Mesothelial cell of epicardium (in vitro differentiated cells): ENCODE data around the gene GIMAP5. TPM values are rescaled to one million over a fixed set of nuclear protein-coding genes. Genes with fewer than 3 reads are reported as not detected.

ENCODE experiments used
- DNase-seq, 2 experiments: peaks; one replicate each; pipeline ENCODE4 v3.0.0; 2021; ENCODE audit warnings: low spot score in 2 of 2; ENCODE audit not compliant: unreplicated experiment in 2 of 2
- H3K27ac Mint-ChIP-seq: 2 replicates; pipeline ENCODE4 v1.8.0; 2021; ENCODE audit warnings: mixed read lengths
- H3K27me3 Mint-ChIP-seq: 2 replicates; pipeline ENCODE4 v1.8.0; 2021; ENCODE audit warnings: low read depth, mixed read lengths
- H3K36me3 Mint-ChIP-seq: 2 replicates; pipeline ENCODE4 v1.8.0; 2021; ENCODE audit warnings: mixed read lengths
- H3K4me1 Mint-ChIP-seq: 2 replicates; pipeline ENCODE4 v1.8.0; 2021; ENCODE audit warnings: mixed read lengths
- H3K4me3 Mint-ChIP-seq: 2 replicates; pipeline ENCODE4 v1.8.0; 2021; ENCODE audit warnings: mild to moderate bottlenecking, moderate library complexity, mixed read lengths
- H3K9me3 Mint-ChIP-seq: 2 replicates; pipeline ENCODE4 v1.8.0; 2021; ENCODE audit warnings: mixed read lengths
- total RNA-seq: library from RNA; stranded (reverse); gene quantifications from 3 replicates; pipeline ENCODE4 v1.2.1, GENCODE V29; 2021
- TF ChIP-seq, protein P1 (sequence below): fragments of 200-600 bp; sonication (generic); IDR thresholded peaks from one replicate; pipeline ENCODE4 v1.5.0; 2021; ENCODE audit warnings: antibody characterized with exemption; ENCODE audit not compliant: unreplicated experiment

GIMAP5 gene
- total RNA-seq, 1 donor from 2014 or later, result not detected

DNA sequence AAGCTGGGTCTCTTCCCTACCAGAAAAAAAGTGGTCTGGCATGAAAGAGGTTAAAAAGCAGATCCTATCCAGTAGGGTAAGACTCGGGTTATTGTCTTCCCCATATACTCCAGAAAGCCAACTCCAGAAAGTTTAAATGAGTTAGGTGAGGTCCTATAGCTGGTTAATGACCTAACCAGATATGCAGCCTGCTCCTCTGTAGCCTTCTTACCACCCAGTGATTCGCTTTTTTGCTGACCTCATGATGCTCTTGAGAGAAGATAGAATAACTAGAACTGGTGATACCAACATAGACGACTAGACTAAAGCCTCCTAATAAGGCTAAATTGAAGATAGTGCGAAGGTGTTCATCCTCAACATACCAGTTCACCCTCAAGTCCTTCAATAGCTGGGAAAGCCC, 21.5 kb upstream of the GIMAP5 start:
- peaks cover 19% of the 10 kb centered on the region for H3K9me3 Mint-ChIP-seq
- DNase-seq, result no peak
- H3K36me3 Mint-ChIP-seq, result no peaks in the 10 kb centered on the region
- no peak overlapping the region for H3K27ac Mint-ChIP-seq
- H3K4me1 Mint-ChIP-seq, result no peaks in the 10 kb centered on the region
- H3K4me3 Mint-ChIP-seq, result no peak overlapping the region
- TF ChIP-seq, protein P1, sequence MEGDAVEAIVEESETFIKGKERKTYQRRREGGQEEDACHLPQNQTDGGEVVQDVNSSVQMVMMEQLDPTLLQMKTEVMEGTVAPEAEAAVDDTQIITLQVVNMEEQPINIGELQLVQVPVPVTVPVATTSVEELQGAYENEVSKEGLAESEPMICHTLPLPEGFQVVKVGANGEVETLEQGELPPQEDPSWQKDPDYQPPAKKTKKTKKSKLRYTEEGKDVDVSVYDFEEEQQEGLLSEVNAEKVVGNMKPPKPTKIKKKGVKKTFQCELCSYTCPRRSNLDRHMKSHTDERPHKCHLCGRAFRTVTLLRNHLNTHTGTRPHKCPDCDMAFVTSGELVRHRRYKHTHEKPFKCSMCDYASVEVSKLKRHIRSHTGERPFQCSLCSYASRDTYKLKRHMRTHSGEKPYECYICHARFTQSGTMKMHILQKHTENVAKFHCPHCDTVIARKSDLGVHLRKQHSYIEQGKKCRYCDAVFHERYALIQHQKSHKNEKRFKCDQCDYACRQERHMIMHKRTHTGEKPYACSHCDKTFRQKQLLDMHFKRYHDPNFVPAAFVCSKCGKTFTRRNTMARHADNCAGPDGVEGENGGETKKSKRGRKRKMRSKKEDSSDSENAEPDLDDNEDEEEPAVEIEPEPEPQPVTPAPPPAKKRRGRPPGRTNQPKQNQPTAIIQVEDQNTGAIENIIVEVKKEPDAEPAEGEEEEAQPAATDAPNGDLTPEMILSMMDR, result no peak
- H3K27me3 Mint-ChIP-seq, result peaks cover 10% of the 10 kb centered on the region

DNA sequence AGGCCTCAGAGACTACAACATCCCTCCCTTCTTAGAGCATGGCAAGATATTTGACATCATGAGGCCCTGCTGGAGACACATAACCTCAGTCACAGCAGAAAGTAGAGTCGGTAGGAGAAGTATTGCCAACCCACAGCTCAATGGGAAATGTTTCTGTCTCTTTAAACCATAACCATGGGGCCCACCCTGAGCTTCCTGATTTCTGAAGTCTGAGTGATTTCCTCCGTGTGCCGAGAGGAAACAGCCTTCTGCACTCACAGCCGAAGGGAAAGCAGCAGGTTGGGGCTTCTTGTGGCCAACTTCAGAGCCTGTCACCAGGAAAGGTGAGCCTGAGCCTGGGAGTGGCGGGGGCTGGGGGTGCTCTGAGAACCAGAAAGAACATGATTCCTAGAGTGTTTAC, 20.9 kb upstream of the GIMAP5 start, which contains the start of gene GIMAP1:
Gene GIMAP1, plus strand, starts transcription at position 246 of the 400 bp plus-strand sequence. CDS start 2,435 bp downstream, outside the sequence.
- TF ChIP-seq, protein P1, result no peak
- Mint-ChIP-seq H3K27me3 (peaks cover 10% of the 10 kb centered on the region), H3K4me1 (no peaks in the 10 kb centered on the region), H3K4me3 (no peak within 1 kb of the TSS), H3K9me3 (peaks cover 19% of the 10 kb centered on the region), H3K36me3 (no peaks in the 10 kb centered on the region), H3K27ac (no peak within 1 kb of the TSS)
- no peak for DNase-seq

DNA sequence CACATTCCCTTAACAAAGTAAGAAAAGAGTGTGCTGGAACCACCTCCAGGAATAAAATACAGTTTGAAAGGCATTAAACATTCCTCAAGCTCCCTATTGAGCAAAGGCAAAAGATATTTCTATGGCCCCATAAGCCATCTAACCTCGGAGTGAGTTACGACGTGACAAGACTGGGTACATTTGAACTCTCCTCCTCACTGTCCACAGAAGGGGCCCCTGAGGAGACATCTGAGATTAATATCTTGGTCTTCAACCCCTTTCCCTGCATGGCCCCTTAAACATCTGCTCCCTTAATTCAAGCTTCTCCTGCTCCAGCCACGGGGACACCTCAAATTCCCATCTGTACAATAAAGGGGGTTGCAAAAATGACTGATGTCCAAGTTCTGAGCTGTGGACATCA, 20.3 kb upstream of the GIMAP5 start:
- no peak for DNase-seq
- Mint-ChIP-seq H3K27me3 (peaks cover 10% of the 10 kb centered on the region), H3K27ac (no peak overlapping the region), H3K4me1 (no peaks in the 10 kb centered on the region), H3K9me3 (peaks cover 19% of the 10 kb centered on the region), H3K4me3 (no peak overlapping the region), H3K36me3 (no peaks in the 10 kb centered on the region)
- TF ChIP-seq, protein P1, result no peak

DNA sequence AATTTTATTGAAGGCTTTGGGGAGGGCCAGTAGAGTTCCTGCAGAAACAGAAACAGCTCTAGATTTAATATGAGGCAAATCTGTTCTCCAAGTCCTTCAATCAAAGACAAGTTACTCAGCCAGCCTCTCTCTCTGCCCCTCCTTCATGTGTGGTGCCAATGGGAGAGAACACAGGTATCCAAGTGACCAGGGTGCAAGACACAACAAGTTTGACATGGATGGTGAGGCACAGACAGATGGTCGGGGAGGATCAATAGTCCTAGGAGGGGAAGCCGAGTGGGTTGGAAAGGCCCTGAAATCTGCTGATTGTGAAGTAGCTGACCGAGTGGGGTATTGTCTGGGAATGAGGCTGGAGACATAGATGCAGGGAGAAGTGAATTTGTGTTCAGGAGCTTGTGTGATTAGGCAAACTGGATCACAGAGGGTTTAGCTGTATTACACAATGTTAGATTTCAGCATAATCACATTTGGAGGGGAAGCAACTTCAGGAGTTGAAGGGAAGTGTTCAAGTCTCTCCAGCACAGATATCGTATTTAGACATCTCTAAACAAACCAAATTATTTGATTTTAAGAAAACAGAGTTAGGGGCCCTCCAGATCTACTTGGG, 19.3 kb upstream of the GIMAP5 start:
- H3K4me1 Mint-ChIP-seq, result no peaks in the 10 kb centered on the region
- TF ChIP-seq, protein P1, result no peak
- peaks cover 10% of the 10 kb centered on the region for H3K27me3 Mint-ChIP-seq
- peaks cover 12% of the 10 kb centered on the region for H3K9me3 Mint-ChIP-seq
- H3K36me3 Mint-ChIP-seq, result no peaks in the 10 kb centered on the region
- DNase-seq, result no peak
- no peak overlapping the region for H3K27ac Mint-ChIP-seq
- no peak overlapping the region for H3K4me3 Mint-ChIP-seq

DNA sequence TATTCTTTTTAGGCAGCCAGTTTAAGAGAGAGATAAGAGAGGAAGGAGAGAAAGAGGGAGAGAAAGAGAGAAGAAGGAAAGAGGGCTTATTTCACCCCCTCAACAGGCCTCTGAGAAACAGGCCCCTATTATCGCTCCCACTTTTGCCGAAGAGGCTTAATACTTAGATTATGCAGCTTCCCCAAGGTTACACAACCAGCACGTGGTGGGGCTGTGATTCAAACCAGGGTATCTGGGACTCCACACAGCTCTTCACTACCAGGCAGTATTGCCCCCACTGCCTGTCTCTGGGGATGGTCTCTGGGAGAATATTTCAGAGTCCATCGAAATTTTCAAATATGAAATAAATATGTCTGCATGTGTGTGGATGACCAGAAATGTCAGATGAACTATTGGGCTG, 17.8 kb upstream of the GIMAP5 start:
- H3K4me3 Mint-ChIP-seq, result no peak overlapping the region
- peaks cover 4% of the 10 kb centered on the region for H3K9me3 Mint-ChIP-seq
- peaks cover 14% of the 10 kb centered on the region for H3K27me3 Mint-ChIP-seq
- TF ChIP-seq, protein P1, result no peak
- no peak for DNase-seq
- H3K4me1 Mint-ChIP-seq, result no peaks in the 10 kb centered on the region
- H3K27ac Mint-ChIP-seq, result no peak overlapping the region
- H3K36me3 Mint-ChIP-seq, result no peaks in the 10 kb centered on the region
